GM12878 (cell line): ENCODE measurements around the gene HDAC7. TPM values are rescaled to one million over a fixed set of nuclear protein-coding genes. Genes with fewer than 3 reads are reported as not detected.

ENCODE experiments used
- ATAC-seq: fragments of 200-7000 bp; cut with Tn5 transposase; 3 replicates; pipeline ENCODE4 v1.9.1; 2020; ENCODE audit warnings: mild to moderate bottlenecking, moderate library complexity
- BruUV-seq: library from RNA; stranded (reverse); fragments of 400-500 nt; replicated peaks from 2 replicates; lab custom pipeline; 2021; lab: Mats Ljungman, UMichigan
- CTCF ChIA-PET: fragments of 300-600 bp; sonication (Branson Sonifier 250); formaldehyde crosslinking; extraction: SDS; loops from one replicate; lab custom pipeline; 2021; ENCODE audit warnings: inconsistent platforms; lab: Yijun Ruan, JAX
- POLR2A ChIA-PET: fragments of 350-600 bp; formaldehyde crosslinking; extraction: SDS; loops from one replicate; lab custom pipeline; 2021; ENCODE audit warnings: inconsistent platforms; lab: Charles Lee
- RAD21 ChIA-PET: fragments of 300-600 bp; sonication (Branson Sonifier 250); formaldehyde crosslinking; loops from one replicate; lab custom pipeline; 2023; ENCODE audit warnings: antibody characterized with exemption; ENCODE audit not compliant: unreplicated experiment; lab: Charles Lee
- SMC1A ChIA-PET: fragments of 300-600 bp; sonication (Branson Sonifier 250); formaldehyde crosslinking; loops from one replicate; lab custom pipeline; 2023; ENCODE audit not compliant: unreplicated experiment, uncharacterized antibody; lab: Charles Lee
- DNase-seq: peaks from one replicate; pipeline ENCODE4 v3.0.0-alpha.2; 2011; ENCODE audit warnings: low read depth, low spot score
- FAIRE-seq: peaks from 3 replicates; lab custom pipeline; 2011; peaks lifted over from hg19 to GRCh38; lab: Jason Lieb, UNC
- H2AFZ ChIP-seq: 2 replicates; pipeline ENCODE4 v1.6.0; 2011; ENCODE audit warnings: low read depth, low read length, control low read depth; ENCODE audit not compliant: control insufficient read depth
- H3K27ac ChIP-seq: 2 replicates; pipeline ENCODE4 v1.5.1; 2011; ENCODE audit warnings: control low read depth; ENCODE audit not compliant: control insufficient read depth, insufficient read depth
- H3K27me3 ChIP-seq, 2 experiments: replicated peaks in 1 of 2; 2 replicates each; pipeline versions ENCODE4 v1.6.0 to v1.6.1; 2011; ENCODE audit warnings: low read length in 1 of 2; ENCODE audit not compliant: control insufficient read depth in 2 of 2, insufficient read depth in 2 of 2
- H3K36me3 ChIP-seq, 2 experiments: 2 replicates each; pipeline ENCODE4 v1.5.1; 2011; ENCODE audit warnings: low read length in 1 of 2; ENCODE audit not compliant: control insufficient read depth in 2 of 2, insufficient read depth in 2 of 2
- H3K4me1 ChIP-seq: 2 replicates; pipeline ENCODE4 v1.6.1; 2011; ENCODE audit warnings: mild to moderate bottlenecking, low read length, moderate library complexity, mixed read lengths; ENCODE audit not compliant: control insufficient read depth, insufficient read depth
- H3K4me2 ChIP-seq: 2 replicates; pipeline ENCODE4 v1.6.0; 2011; ENCODE audit warnings: control low read depth; ENCODE audit not compliant: control insufficient read depth, insufficient read depth
- H3K4me3 ChIP-seq: fragments of 200-600 bp; sonication (generic); 2 replicates; pipeline ENCODE4 v1.5.1; 2016
- H3K79me2 ChIP-seq: 2 replicates; pipeline ENCODE4 v1.6.0; 2011; ENCODE audit warnings: low read length; ENCODE audit not compliant: control insufficient read depth, insufficient read depth
- H3K9ac ChIP-seq: 2 replicates; pipeline ENCODE4 v1.8.0; 2011; ENCODE audit warnings: low read length, control low read depth, mixed read lengths; ENCODE audit not compliant: control insufficient read depth, insufficient read depth
- H3K9me3 ChIP-seq: replicated peaks from 3 replicates; pipeline ENCODE4 v1.5.1; 2011; ENCODE audit warnings: mild to moderate bottlenecking, low read length; ENCODE audit not compliant: control insufficient read depth, insufficient read depth
- H4K20me1 ChIP-seq: 2 replicates; pipeline ENCODE4 v1.6.0; 2011; ENCODE audit not compliant: control insufficient read depth, insufficient read depth
- LARP7 ChIP-seq: fragments of 450-650 bp; IDR thresholded peaks from 2 replicates; pipeline ENCODE4 v1.6.1; 2017; ENCODE audit warnings: mild to moderate bottlenecking
- MLLT1 ChIP-seq: fragments of 450-650 bp; IDR thresholded peaks from 2 replicates; pipeline ENCODE4 v1.6.1; 2016; ENCODE audit warnings: mild to moderate bottlenecking
- MYC ChIP-seq: IDR thresholded peaks from 2 replicates; pipeline ENCODE4 v1.6.1; 2011; ENCODE audit warnings: mild to moderate bottlenecking, low read length, moderate library complexity, inconsistent platforms; ENCODE audit not compliant: insufficient read depth, insufficient replicate concordance, insufficient read length, severe bottlenecking
- WGBS: methylation state at CpG from one replicate; pipeline ENCODE4 v1.1.6; 2016; ENCODE audit warnings: low lambda C conversion rate; ENCODE audit not compliant: insufficient replicate concordance, insufficient coverage; ENCODE audit errors: missing lambda C conversion rate; 5-methylcytosine and 5-hydroxymethylcytosine counted together
- in situ Hi-C: fragments of 300-500 bp; cut with MboI; formaldehyde crosslinking; loops from 9 replicates; pipeline ENCODE4 v1.14.3; 2018; ENCODE audit warnings: mixed read lengths
- intact Hi-C: fragments of 100-400 bp; cut with micrococcal nuclease; formaldehyde crosslinking; loops from one replicate; pipeline ENCODE4 v1.14.2; 2022; ENCODE audit not compliant: unreplicated experiment
- polyA plus RNA-seq, 11 experiments: library from polyadenylated mRNA; depleted of rRNA in 4 of 11; unstranded in 6 of 11; stranded (reverse) in 5 of 11; fragments of >200 nt; fragmentation: Nextera tagmentation in 4 of 11; fragmentation: Illumina TruSeq in 1 of 11; extraction: Ambion mirVana in 4 of 11; extraction: Trizol in 1 of 11; gene quantifications; 1 replicate in 1 of 11; 2 replicates in 10 of 11; pipeline versions ENCODE4 v1.2.1 to v1.2.3, GENCODE V29; 2011 to 2016; ENCODE audit warnings: inconsistent platforms in 2 of 11, missing spikeins in 2 of 11, low read depth in 1 of 11
- total RNA-seq, 4 experiments: library from RNA; depleted of rRNA in 3 of 4; stranded (reverse); fragments of >200 nt in 3 of 4; fragmentation: Illumina TruSeq in 1 of 4; extraction: Trizol in 1 of 4; gene quantifications; 2 replicates each; pipeline versions ENCODE4 v1.2.1 to v1.2.3, GENCODE V29; 2013 to 2021

The HDAC7 gene
- total and polyA plus RNA-seq, 10 of the 15 experiments (the other 5 are each of a cell fraction or from before 2014, with no cell fraction given) = 0.47 to 18.3 (median 5.4) TPM

- no peak overlapping the region for H2AFZ ChIP-seq
- 63% methylated on average over 4 of the region's 5 CpGs for WGBS
Observed at GRCh38 chr12:47766502-47767215, 53.0 kb downstream of the HDAC7 start.

More at GRCh38 chr12:47766502-47767215, 53.0 kb downstream of the HDAC7 start:
- Histone ChIP-seq H3K79me2 (no peaks in the 10 kb centered on the region), H3K4me2 (no peak overlapping the region), H3K27me3 (no peaks in the 10 kb centered on the region), H3K9ac (no peak overlapping the region)
- SMC1A ChIA-PET = interaction anchor here (0.7 to 7.2 kb wide), 22 partner anchors 9 to 115 kb away, joined by 3 to 267 read pairs (median 6); partner anchors contain the start of genes ENDOU and RAPGEF3
- CTCF ChIA-PET = interaction anchor here (0.6 to 19.3 kb wide), 29 partner anchors 10 to 734 kb away, joined by 3 to 814 read pairs (median 6); partner anchors contain the start of genes ENDOU, RAPGEF3 and RPAP3
- intact Hi-C loops = loop anchor here (1.0 kb wide), 2 partner anchors 24 to 51 kb away; no protein-coding TSS in a partner anchor
- FAIRE-seq = no peak
- TF ChIP-seq MLLT1 (no peak), LARP7 (no peak), MYC (no peak)
- TF ChIP-seq, all 136 proteins: peak for 0
- Histone ChIP-seq H3K27ac (no peak overlapping the region), H3K9me3 (no peaks in the 10 kb centered on the region), H3K36me3 (no peaks in the 10 kb centered on the region), H3K4me1 (no peaks in the 10 kb centered on the region), H3K4me3 (no peak overlapping the region), H4K20me1 (no peaks in the 10 kb centered on the region)
- ChIA-PET RAD21 (interaction anchor here (0.6 to 8.9 kb wide), 20 partner anchors 11 to 329 kb away, joined by 3 to 327 read pairs (median 6); partner anchors contain the start of gene RAPGEF3), POLR2A (interaction anchor here (1.0 to 5.7 kb wide), 2 partner anchors 24 to 111 kb away, joined by 3 to 40 read pairs; no protein-coding TSS in a partner anchor)
- in situ Hi-C loops = no loop called here
- ATAC-seq = peak; percentile 29
- no peak for DNase-seq
- BruUV-seq = no TSS peak
